IPS DF 6.9 (cell line): ENCODE measurements around the gene GPR85.
"Not testable (repeated sequence)": the region's sequence is repeated elsewhere in the genome, so short reads cannot be mapped to it uniquely, and the experiment has no call there.

Source experiments
- DNase-seq: peaks from one replicate; pipeline ENCODE4 v3.0.0-alpha.2; 2013; ENCODE audit warnings: low read depth, low spot score
- H3K27ac ChIP-seq: one replicate; pipeline ENCODE4 v1.5.1; 2013; ENCODE audit warnings: low read length, control low read depth
- H3K27me3 ChIP-seq: 2 replicates; pipeline ENCODE4 v1.6.1; 2013; ENCODE audit warnings: mild to moderate bottlenecking, low read length; ENCODE audit not compliant: control insufficient read depth, insufficient read depth
- H3K36me3 ChIP-seq: 2 replicates; pipeline ENCODE4 v1.6.1; 2013; ENCODE audit warnings: low read length; ENCODE audit not compliant: control insufficient read depth, insufficient read depth
- H3K4me1 ChIP-seq: 2 replicates; pipeline ENCODE4 v1.6.1; 2013; ENCODE audit warnings: low read length; ENCODE audit not compliant: control insufficient read depth, insufficient read depth
- H3K4me3 ChIP-seq: 2 replicates; pipeline ENCODE4 v1.5.1; 2013; ENCODE audit warnings: mild to moderate bottlenecking, low read length
- H3K9me3 ChIP-seq: 2 replicates; pipeline ENCODE4 v1.6.1; 2013; ENCODE audit warnings: low read length, inconsistent platforms; ENCODE audit not compliant: control insufficient read depth, insufficient read depth
- WGBS: extraction: QIAGEN DNeasy Blood & Tissue Kit; methylation state at CpG from one replicate; pipeline ENCODE4 v1.1.7; 2013; ENCODE audit warnings: mixed read lengths, missing lambda C conversion rate; ENCODE audit not compliant: insufficient read length, insufficient coverage; 5-methylcytosine and 5-hydroxymethylcytosine counted together

GPR85 gene, protein sequence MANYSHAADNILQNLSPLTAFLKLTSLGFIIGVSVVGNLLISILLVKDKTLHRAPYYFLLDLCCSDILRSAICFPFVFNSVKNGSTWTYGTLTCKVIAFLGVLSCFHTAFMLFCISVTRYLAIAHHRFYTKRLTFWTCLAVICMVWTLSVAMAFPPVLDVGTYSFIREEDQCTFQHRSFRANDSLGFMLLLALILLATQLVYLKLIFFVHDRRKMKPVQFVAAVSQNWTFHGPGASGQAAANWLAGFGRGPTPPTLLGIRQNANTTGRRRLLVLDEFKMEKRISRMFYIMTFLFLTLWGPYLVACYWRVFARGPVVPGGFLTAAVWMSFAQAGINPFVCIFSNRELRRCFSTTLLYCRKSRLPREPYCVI

GRCh38 chr7:113086431-113086888 lies at the start of gene GPR85:
TSS of gene GPR85 (minus strand) at chr7:113086827. CDS start at chr7:113084721, 2,106 bp downstream.
- Histone ChIP-seq H3K36me3 (no peaks in the 10 kb centered on the region), H3K4me3 (peak within 1 kb of the TSS; percentile 59; the same call in 1 of the 2 replicates), H3K4me1 (0 out of 2 replicates have a peak, but pooled peaks cover 2% of the 10 kb centered on the region), H3K27me3 (peaks cover 14% of the 10 kb centered on the region), H3K27ac (no peak within 1 kb of the TSS), H3K9me3 (no peaks in the 10 kb centered on the region)
- no peak for DNase-seq
- no CpG with 5 or more reads among the region's 29 CpGs for WGBS

GRCh38 chr7:113134025-113134424 lies 47.4 kb upstream of the GPR85 start:
- no peaks in the 10 kb centered on the region for H3K9me3 ChIP-seq
- no peaks in the 10 kb centered on the region for H3K27me3 ChIP-seq
- no peak overlapping the region for H3K27ac ChIP-seq
- no peaks in the 10 kb centered on the region for H3K36me3 ChIP-seq
- H3K4me1 ChIP-seq, result no peaks in the 10 kb centered on the region
- H3K4me3 ChIP-seq, result no peak overlapping the region
- DNase-seq, result no peak
- no CpG with 5 or more reads among the region's 1 CpG for WGBS

GRCh38 chr7:113131367-113131766 lies 44.7 kb upstream of the GPR85 start:
- no peaks in the 10 kb centered on the region for H3K9me3 ChIP-seq
- no peak for DNase-seq
- no peak overlapping the region for H3K27ac ChIP-seq
- no peak overlapping the region for H3K4me3 ChIP-seq
- no peaks in the 10 kb centered on the region for H3K27me3 ChIP-seq
- no CpG with 5 or more reads among the region's 2 CpGs for WGBS
- H3K36me3 ChIP-seq, result no peaks in the 10 kb centered on the region
- no peaks in the 10 kb centered on the region for H3K4me1 ChIP-seq

GRCh38 chr7:113128031-113128430 lies 41.4 kb upstream of the GPR85 start:
- Histone ChIP-seq H3K36me3 (no peaks in the 10 kb centered on the region), H3K4me1 (no peaks in the 10 kb centered on the region), H3K27ac (no peak overlapping the region), H3K9me3 (no peaks in the 10 kb centered on the region), H3K4me3 (no peak overlapping the region), H3K27me3 (no peaks in the 10 kb centered on the region)
- no CpG with 5 or more reads among the region's 1 CpG for WGBS
- DNase-seq, result no peak

DNA sequence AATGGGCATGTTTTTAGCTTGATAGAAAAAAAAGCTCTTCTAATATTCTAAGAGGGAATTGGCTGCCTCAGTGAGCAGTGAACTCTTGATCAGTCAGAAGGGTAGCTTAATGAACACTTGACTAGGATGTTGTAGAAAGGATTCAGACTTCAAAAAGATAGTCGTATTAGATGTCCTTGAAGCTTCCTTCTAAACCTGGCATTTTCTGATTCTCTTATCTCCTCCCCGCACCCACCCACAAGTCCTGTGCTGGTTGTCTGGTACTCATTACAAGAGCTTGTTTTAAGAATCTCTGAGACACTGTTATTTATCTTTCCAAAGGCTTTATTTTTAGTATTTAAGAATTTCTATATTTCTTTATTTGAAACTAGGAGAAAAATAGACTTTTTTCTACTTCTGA lies 39.1 kb upstream of the GPR85 start:
- no peaks in the 10 kb centered on the region for H3K9me3 ChIP-seq
- no peaks in the 10 kb centered on the region for H3K36me3 ChIP-seq
- DNase-seq, result no peak
- no peaks in the 10 kb centered on the region for H3K27me3 ChIP-seq
- H3K4me3 ChIP-seq, result no peak overlapping the region
- H3K27ac ChIP-seq, result no peak overlapping the region
- no CpG with 5 or more reads among the region's 2 CpGs for WGBS
- H3K4me1 ChIP-seq, result no peaks in the 10 kb centered on the region

DNA sequence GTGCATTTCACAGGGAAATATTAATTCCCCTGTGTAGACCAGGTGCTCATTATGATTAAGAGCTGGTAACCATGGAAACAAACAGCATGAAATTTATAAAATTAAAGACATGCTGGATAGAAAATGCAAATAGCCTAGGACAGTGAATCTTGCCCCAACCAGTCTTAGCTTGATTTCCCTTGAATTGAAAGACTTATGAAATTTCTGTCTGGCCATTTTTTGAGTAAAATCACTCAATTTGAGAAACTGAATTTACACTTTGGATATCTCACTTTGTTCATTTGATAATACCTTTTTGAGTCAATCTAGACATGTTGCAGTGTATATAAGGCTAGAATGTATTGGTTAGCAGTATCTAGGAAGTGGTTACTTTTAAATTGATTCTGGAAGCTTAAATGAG lies 36.1 kb upstream of the GPR85 start:
- no peaks in the 10 kb centered on the region for H3K27me3 ChIP-seq
- no peak for DNase-seq
- no peaks in the 10 kb centered on the region for H3K9me3 ChIP-seq
- H3K27ac ChIP-seq, result no peak overlapping the region
- H3K4me1 ChIP-seq, result no peaks in the 10 kb centered on the region
- H3K36me3 ChIP-seq, result no peaks in the 10 kb centered on the region
- no peak overlapping the region for H3K4me3 ChIP-seq

DNA sequence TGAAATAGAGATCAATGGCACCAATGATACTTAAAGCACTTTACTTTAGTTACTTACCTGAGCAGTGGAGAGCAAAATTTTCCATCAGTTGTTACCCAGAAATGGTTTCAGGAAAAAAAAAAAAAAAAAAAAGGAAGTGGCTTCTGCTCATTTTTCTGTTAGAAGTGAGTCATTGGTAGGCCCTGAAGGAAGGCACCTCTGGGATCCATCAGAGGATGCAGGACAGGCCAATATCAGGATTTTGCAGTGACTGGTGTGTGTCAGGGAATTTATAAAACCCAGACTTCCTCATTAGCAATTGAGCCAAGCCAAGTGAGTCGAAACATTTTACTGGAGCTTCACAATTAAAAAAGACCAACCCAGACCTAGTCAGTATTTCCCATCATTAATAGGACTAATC lies 34.0 kb upstream of the GPR85 start:
- WGBS, result no CpG with 5 or more reads among the region's 1 CpG
- H3K27me3 ChIP-seq, result no peaks in the 10 kb centered on the region
- no peak overlapping the region for H3K27ac ChIP-seq
- no peak overlapping the region for H3K4me3 ChIP-seq
- H3K4me1 ChIP-seq, result no peaks in the 10 kb centered on the region
- H3K9me3 ChIP-seq, result no peaks in the 10 kb centered on the region
- no peaks in the 10 kb centered on the region for H3K36me3 ChIP-seq
- no peak for DNase-seq

- Histone ChIP-seq H3K4me1 (no peaks in the 10 kb centered on the region), H3K27me3 (no peaks in the 10 kb centered on the region), H3K36me3 (no peaks in the 10 kb centered on the region), H3K4me3 (no peak overlapping the region), H3K9me3 (no peaks in the 10 kb centered on the region), H3K27ac (no peak overlapping the region)
- WGBS, result no CpG with 5 or more reads among the region's 6 CpGs
- no peak for DNase-seq
Observed at GRCh38 chr7:113119429-113119828, 32.8 kb upstream of the GPR85 start.

DNA sequence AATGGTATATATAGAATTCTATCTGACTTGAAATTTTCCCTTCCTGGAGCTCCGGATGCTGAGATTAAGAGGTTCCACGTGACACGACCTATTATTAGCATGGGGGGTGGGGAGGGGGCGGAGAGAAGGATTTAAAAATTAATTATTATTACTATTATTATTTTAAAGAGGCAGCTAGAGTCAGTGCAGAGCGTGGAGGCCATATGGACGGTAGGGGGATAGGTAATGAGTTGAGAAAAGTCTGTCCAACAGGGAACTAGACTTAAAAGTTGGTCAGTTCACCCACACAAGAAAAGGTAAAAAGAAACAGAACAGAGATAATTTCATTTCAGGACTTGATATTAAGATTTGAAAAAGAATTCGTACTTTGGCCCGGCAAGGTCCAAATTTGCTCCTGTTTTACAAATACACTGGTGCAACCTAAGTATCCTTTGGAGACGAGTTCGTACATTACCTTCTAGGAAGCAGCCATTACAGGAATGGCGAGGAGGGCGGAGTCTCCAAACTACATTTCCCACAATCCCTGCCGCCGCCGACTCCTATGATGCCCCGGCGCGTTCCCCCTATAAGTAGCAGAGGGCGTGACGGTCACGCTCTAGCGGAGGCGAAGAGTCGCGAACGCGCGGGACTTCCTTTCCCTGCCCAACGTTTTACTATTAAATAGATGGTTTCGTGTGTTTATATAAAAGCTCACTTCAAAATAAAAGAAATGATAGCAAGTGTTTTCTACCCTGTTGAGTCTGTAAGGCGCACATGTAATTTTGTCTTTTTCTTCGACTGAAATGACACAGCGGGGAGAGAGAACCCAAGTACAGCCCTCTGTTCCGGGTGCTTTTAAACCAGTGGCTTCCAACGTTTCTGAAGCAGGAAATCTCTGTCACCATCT lies 31.7 kb upstream of the GPR85 start, which contains the start of gene SMIM30:
SMIM30 (minus strand) TSS at position 481 of the 886 bp plus-strand sequence. CDS start 976 bp downstream, outside the sequence.
- Histone ChIP-seq H3K4me3 (peak within 1 kb of the TSS; percentile 90; the same call in 1 of the 2 replicates), H3K36me3 (0 out of 2 replicates have a peak, but pooled peaks cover 2% of the 10 kb centered on the region), H3K4me1 (no peaks in the 10 kb centered on the region), H3K9me3 (no peaks in the 10 kb centered on the region), H3K27me3 (no peaks in the 10 kb centered on the region), H3K27ac (no peak within 1 kb of the TSS)
- peak; percentile 55 for DNase-seq
- no CpG with 5 or more reads among the region's 35 CpGs for WGBS

GRCh38 chr7:113117374-113117774 lies 30.7 kb upstream of the GPR85 start:
- not testable (repeated sequence) for H3K36me3 ChIP-seq, H3K27ac ChIP-seq, DNase-seq, H3K9me3 ChIP-seq, H3K27me3 ChIP-seq, H3K4me1 ChIP-seq
- H3K4me3 ChIP-seq, result peak overlapping the region; percentile 90; the same call in 1 of the 2 replicates
- no CpG with 5 or more reads among the region's 4 CpGs for WGBS
